ENCODE data around the gene TAS1R1.

- TF ChIP-seq CTCF (IDR thresholded peaks at IDR 0.05) (no peak), SIN3A (IDR thresholded peaks at IDR 0.05; ENCODE audit: borderline replicate concordance, insufficient read depth, low read depth, low read length) (no peak), POLR2AphosphoS5 (IDR thresholded peaks at IDR 0.05; ENCODE audit: low read depth, low read length) (no peak), REST (IDR thresholded peaks at IDR 0.05; ENCODE audit: insufficient read depth in 1 of 2, low read depth in 2 of 2, low read length in 1 of 2) (no peak)
Observed at GRCh38 chr1:6596886-6597776, 42.0 kb downstream of the TAS1R1 start.

Measured in Panc1 (cell line).